HG02970 (cell line): ENCODE data around the gene KDM5B.

Experiments used
- ATAC-seq: cut with Tn5 transposase; IDR thresholded peaks from one replicate; pipeline ENCODE4 v1.9.1; 2021; ENCODE audit warnings: mild to moderate bottlenecking, moderate library complexity, moderate number of reproducible peaks; ENCODE audit not compliant: unreplicated experiment, low FRiP score

Gene KDM5B

DNA sequence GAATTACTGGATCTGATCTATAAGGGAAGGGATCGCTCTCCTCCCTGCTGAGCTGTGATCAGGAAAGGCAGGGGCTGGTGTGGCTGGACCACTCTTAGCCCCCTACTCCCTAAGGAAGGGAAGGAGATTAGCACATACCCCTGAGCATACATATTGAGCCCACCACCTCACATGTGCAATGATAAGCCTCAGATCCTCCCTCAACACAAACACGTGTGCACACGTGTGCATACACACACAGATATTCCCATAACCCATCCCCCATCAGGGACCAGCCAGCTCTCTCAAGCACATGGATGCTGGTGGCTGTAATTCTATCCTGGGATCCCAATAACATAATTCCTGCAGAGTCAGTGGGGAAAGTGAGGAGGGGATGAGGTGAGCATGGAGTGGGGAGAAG, 119.1 kb downstream of the KDM5B start:
- ATAC-seq = no peak

DNA sequence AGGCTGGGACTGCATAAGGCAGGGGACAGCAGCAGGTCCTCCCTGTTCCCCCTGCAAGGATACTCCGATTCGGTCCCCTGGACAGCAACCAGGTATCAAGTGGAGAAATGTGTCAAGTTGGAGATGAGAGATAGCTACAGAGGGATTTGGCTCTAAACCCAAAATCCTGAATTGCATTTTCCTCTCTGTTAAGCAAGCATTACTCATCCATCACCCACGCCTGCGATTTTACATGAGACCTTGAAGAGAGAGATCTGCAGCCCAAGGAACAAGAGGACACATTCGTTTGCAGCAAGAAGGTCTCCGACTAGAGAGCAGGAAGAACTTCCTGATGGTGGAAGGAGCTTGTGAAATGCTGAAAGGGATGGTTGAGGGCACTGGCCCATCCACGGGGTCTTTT, 119.8 kb downstream of the KDM5B start:
- no peak for ATAC-seq

DNA sequence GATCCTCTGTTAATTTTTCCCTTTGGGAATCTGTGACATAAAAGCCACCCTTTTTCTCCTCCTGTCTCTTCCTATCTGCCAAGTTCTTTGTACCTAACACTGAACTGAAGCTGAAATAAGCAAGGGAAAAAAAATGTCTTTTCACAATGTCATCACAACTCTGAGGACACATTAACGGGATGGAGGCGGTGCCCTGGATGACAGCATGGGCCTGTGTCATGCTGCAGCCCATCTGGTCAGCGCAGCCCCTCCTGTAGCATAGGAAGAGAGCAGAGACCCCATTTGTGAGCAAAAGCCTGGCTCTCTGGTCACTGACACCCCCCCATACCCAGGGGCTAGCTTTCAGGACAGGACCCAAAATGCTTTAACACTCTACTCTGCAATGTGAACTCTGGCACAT, 120.4 kb downstream of the KDM5B start:
- no peak for ATAC-seq

DNA sequence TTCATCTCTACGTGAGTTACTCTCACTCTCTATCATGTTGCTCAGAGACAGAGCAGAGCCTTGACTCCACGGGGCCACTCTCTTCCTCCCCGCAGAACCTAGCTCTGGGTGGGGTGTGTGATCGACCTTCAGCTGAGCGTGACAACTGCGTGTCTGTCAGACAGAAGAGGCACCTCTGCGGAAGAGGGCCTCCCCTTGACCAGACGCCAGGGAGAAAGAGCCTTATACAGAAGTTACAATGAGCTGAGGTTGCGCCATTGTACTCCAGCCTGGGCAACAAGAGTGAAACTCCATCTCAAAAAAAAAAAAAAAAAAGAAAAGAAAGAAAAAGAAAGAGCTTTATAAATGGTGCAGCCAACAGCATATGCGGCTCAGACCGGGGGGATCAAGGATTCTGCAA, 120.9 kb downstream of the KDM5B start:
- ATAC-seq = no peak

DNA sequence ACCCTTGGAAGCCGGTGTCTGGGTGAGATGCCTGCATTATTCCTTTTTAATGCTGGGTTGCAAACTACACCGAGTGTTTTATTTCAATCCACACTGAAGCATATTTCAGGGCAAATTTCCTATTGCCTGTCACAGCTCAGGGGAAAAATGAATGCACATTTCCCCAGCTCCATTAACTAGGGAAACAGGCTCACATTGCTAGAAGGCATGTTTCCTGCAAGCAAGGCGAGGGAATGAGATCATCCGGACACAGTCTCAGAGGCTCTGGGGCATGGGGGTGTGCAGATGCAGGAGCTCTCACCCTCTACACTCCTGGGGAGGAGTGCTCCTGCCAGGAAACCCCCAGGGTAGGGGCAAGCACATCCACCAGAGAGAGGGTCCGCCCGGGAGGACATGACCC, 122.6 kb downstream of the KDM5B start:
- no peak for ATAC-seq

DNA sequence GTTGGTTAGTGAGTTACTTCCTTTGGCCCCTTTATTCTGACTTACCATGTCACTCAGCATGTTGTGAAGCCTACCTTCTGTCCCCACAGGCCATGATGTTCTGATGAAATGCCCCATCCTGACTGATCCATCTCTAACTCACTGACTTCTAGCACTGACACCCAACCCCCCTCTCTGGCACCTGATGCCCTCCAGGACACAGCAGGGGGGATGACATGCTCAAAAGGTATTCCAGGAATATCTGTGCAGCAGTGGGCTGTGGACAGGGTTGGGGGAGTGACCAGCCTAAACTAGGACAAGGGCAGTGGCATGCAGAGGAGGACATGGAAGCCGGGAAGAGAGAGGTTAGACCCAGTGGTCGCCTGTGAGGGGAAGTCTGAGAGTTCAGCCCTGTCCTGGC, 123.5 kb downstream of the KDM5B start:
- no peak for ATAC-seq

DNA sequence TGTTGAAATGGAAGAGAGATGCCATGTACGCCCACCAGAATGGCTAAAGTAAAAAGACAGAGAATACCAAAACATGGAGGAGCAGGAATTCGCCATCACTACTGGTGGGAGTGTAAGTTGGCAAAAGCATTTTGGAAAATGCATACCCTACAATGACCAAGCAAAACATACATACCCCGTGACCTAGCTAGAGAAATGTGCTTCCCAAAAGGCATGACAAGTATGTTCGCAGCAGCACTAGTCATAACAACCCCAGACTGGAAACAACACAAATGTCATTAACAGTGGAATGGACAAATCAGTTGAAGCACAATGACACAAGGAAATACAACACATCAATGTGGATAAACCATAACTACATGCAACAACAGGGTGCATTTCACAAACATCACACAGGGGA, 125.2 kb downstream of the KDM5B start:
- no peak for ATAC-seq

DNA sequence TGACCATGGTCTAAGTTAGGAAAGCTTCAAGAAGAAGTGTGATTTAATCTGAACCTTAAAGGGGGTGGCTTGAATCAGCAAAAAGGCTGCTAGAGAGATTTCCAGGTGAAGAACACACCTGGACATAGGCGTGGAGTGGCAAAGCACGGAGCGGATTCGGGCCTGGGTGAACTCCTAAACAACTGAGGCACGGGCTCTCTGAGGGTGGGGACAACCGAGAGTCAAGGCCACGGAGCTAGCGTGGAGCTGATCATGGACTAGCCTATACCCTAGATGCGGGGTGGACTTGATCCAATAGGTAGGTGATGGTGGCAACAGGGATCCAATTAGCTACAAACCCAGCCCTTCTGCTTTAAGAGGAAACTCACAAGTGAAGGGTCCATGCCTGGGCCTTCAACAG, 125.7 kb downstream of the KDM5B start:
- no peak for ATAC-seq

DNA sequence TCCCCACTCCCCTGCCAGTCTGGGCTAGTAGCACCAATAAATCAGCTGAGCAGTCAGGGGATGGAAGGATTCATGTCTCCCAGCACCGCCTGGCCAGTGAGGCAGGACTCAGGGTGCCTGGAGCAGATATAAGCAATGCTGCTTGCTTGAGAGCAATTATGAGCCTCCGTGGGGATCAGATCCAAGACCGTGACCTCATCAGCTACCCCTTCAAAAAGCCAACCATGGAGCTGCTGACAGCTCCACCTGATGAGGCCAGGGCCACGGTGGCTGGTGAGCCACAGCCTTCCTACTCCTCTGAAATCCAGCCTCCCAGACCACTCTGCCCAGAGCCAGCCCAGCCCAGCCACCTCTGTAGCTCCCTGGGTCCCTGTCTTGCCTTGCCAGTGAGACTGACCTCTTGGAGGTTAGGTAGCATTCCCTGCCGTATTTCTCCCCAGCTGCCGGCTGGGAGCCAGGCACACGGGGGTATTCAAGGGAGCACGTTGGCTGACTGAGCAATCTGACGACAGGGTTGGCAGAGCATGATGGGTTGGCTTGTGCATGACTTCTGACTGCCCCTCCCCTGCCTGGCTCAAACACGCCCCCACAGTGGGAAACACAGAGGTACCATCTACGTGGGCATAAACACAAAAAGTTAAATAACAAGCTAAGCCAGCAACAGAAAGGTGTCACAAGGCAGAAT, 126.3 kb downstream of the KDM5B start:
- no peak for ATAC-seq

DNA sequence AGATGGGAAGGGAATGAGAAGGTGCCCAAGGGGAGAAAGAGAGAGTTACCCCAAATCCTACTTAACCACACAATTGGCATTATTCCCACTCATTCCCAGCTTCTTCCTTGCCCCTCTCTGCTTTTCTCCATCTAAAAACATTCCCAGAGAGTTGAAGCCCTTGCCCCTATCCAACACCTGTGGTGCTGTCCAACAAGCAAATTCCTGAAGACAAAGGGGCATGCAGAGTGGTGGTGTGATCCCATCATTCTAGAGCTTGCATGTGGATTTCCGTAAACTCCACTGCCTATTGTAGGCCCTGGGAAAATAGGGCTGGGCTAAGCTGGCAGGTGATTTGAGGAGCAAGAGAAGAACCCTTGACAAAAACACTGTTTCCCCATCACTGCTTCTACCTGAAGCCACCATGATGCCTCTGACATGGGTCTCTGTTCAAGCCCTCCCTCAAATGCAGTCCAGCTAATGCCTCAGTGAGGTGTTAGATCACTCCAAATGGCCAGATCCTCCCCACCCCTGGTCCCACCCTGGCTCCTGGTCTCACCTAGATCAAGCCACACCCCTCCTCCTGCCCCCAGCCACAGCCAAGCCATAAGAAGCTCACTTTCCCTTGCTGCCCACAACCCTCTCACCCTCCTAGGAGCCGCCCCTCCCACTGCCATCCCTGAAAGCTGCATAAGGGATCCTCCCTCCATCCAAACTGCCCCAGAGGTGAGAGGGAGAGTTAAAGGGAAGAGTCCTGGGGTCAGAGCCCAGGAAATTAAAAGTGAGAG, 127.5 kb downstream of the KDM5B start:
- no peak for ATAC-seq

DNA sequence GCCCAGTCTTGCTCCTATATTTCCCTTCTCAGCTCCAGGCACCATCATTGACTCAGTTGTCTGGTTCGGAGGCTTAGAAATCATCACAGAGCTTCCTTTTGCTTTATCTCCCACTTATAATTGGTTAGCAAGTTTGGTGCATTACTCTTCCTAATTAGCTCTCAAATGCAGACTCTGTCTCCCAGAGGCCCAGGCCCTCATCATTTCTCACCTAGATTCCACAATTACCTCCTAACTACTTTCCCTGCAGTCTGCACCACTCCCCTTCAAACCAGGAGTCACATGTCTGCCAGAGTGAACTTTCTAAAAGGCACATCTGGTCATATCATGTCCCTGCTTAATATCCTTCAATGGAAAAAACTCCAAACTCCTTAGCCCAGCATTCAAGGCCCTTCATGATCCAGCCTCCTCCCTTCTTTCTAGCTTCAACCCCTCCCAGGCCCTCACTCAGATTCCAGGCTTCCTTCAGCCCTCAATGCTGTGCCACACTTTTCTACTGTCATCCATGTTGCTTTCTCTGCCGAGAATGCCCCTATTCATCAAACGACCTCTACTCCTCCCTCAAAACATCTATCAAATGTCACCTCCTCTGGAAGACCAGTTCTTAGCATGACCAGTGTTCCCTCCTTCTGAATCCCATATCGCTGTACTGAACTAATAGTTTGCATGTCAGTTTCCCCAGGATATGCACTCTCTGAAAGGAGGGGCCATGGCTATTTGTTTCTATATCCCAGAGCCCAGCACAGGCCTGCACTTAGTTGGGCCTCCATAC, 128.6 kb downstream of the KDM5B start:
- ATAC-seq = no peak

DNA sequence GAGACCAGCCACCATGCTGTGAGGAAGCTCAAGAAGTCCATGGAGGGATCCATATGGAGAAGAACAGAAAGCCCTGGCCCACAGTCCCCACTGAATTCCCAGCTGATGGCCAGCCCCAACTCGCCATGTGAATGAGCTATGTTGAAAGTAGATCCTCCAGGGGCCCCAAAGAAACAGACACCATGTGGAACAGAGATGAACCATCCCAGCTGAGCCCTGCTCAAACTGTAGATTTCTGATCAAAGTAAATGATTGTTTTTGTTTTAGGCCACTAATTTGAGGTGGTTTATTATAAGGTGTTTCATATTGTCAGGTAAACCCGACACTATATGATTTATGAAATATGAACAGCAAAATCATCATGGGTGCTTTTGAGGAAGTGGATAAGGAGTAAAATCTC, 130.8 kb downstream of the KDM5B start:
- ATAC-seq = no peak
